Measurements from ENCODE around the gene GSE1. TPM values are rescaled to one million over a fixed set of nuclear protein-coding genes. Genes with fewer than 3 reads are reported as not detected.

The GSE1 gene
- total RNA-seq, 1 experiment from 2014 or later, result 90.2 TPM

DNA sequence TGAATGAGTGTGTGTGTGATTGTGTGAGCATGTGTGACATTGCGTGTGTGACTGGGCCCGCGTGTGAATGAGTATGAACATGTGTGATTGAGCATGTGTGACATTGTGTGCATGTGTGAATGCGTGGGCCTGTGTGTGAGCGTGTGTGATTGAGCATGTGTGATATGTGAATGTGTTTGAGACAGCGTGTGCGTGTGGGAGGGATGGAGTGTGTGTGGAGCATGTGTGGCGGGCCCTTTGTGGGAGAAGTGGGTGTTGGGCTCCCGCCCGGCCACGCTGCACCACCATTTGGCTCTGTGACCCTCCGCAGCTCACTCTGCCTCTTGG, 22.7 kb upstream of the GSE1 start:
- TF ChIP-seq CBX3 (IDR thresholded peaks at IDR 0.05; ENCODE audit: low read depth) (no peak), ZNF274 (IDR thresholded peaks at IDR 0.05; ENCODE audit: low read depth, low read length) (no peak), SRF (IDR thresholded peaks at IDR 0.05; ENCODE audit: low read depth) (no peak), JUND (IDR thresholded peaks at IDR 0.05) (no peak)
- TF ChIP-seq, protein P1, sequence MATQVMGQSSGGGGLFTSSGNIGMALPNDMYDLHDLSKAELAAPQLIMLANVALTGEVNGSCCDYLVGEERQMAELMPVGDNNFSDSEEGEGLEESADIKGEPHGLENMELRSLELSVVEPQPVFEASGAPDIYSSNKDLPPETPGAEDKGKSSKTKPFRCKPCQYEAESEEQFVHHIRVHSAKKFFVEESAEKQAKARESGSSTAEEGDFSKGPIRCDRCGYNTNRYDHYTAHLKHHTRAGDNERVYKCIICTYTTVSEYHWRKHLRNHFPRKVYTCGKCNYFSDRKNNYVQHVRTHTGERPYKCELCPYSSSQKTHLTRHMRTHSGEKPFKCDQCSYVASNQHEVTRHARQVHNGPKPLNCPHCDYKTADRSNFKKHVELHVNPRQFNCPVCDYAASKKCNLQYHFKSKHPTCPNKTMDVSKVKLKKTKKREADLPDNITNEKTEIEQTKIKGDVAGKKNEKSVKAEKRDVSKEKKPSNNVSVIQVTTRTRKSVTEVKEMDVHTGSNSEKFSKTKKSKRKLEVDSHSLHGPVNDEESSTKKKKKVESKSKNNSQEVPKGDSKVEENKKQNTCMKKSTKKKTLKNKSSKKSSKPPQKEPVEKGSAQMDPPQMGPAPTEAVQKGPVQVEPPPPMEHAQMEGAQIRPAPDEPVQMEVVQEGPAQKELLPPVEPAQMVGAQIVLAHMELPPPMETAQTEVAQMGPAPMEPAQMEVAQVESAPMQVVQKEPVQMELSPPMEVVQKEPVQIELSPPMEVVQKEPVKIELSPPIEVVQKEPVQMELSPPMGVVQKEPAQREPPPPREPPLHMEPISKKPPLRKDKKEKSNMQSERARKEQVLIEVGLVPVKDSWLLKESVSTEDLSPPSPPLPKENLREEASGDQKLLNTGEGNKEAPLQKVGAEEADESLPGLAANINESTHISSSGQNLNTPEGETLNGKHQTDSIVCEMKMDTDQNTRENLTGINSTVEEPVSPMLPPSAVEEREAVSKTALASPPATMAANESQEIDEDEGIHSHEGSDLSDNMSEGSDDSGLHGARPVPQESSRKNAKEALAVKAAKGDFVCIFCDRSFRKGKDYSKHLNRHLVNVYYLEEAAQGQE (IDR thresholded peaks at IDR 0.05; ENCODE audit: low read depth), result no peak
- Histone ChIP-seq H3K9ac (ENCODE audit: low read length) (no peak overlapping the region), H3K4me1 (ENCODE audit: control insufficient read depth in 1 of 2, insufficient read depth in 2 of 2, low read length in 2 of 2) (peaks cover 0 to 6% of the 10 kb centered on the region in 2 experiments; a peak in 1 of 4 replicates), H3K4me2 (ENCODE audit: low read length) (no peak overlapping the region), H3K4me3 (replicated peaks in 1 of 2; ENCODE audit: low read depth in 1 of 2, low read length in 2 of 2) (no peak overlapping the region), H3K27ac (ENCODE audit: low read depth, low read length) (no peak overlapping the region), H4K20me1 (ENCODE audit: insufficient read depth) (no peaks in the 10 kb centered on the region), H3K27me3 (ENCODE audit: insufficient read depth, low read length) (no peaks in the 10 kb centered on the region), H3K9me3 (ENCODE audit: control insufficient read depth in 1 of 2, insufficient read depth in 1 of 2, low read depth in 1 of 2, low read length in 2 of 2) (peaks cover 0 to 5% of the 10 kb centered on the region in 2 experiments; a peak in 1 of 4 replicates), H2AFZ (ENCODE audit: low read depth, low read length, poor library complexity, severe bottlenecking) (no peak overlapping the region), H3K9me2 (ENCODE audit: insufficient read depth) (no peaks in the 10 kb centered on the region), H3K79me2 (ENCODE audit: insufficient read depth, low read length) (no peaks in the 10 kb centered on the region), H3K36me3 (ENCODE audit: control insufficient read depth in 1 of 2, insufficient read depth in 2 of 2, low read length in 2 of 2) (no peaks in the 10 kb centered on the region)
- intact Hi-C loops (cut with micrococcal nuclease), result no loop called here
- ChIA-PET CTCF (no interaction called here), RAD21 (ENCODE audit: low non-redundant PET in 1 of 2, low total read pairs in 2 of 2, uncharacterized antibody in 2 of 2, unreplicated experiment in 2 of 2) (no interaction called here), POLR2A (no interaction called here)
- no TSS peak for BruUV-seq (replicated peaks)
- ATAC-seq (no peak), DNase-seq (ENCODE audit: low read depth, low spot score) (no peak)

DNA sequence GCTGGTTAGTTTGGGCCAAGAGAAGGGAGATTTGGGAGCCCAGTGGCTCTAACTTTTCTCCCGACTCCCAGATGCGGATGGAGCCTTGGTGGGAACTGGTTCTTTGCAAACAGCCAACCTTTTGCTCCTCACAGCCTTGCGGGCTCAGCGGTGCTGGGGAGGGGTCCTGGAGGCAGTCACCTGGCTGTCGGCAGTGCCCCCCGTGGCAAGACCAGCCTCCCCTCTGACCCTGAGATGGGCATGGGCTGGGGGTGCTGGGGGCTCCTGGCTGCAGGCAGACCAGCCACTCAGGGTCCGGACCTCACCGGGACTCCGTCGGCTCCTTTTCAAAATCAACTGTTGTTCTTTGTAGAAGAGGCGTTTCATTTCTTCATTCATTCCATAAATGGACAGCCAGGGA, 21.7 kb upstream of the GSE1 start:
- H3K9me2 ChIP-seq (ENCODE audit: insufficient read depth), result no peaks in the 10 kb centered on the region
- no peak overlapping the region for H3K4me3 ChIP-seq (replicated peaks in 1 of 2; ENCODE audit: low read depth in 1 of 2, low read length in 2 of 2)
- H2AFZ ChIP-seq (ENCODE audit: low read depth, low read length, poor library complexity, severe bottlenecking), result no peak overlapping the region
- ChIA-PET POLR2A (no interaction called here), CTCF (no interaction called here), RAD21 (ENCODE audit: low non-redundant PET in 1 of 2, low total read pairs in 2 of 2, uncharacterized antibody in 2 of 2, unreplicated experiment in 2 of 2) (no interaction called here)
- H4K20me1 ChIP-seq (ENCODE audit: insufficient read depth), result no peaks in the 10 kb centered on the region
- H3K4me1 ChIP-seq (ENCODE audit: control insufficient read depth in 1 of 2, insufficient read depth in 2 of 2, low read length in 2 of 2), result peaks cover 0 to 6% of the 10 kb centered on the region in 2 experiments; a peak in 1 of 4 replicates
- no peak overlapping the region for H3K9ac ChIP-seq (ENCODE audit: low read length)
- H3K36me3 ChIP-seq (ENCODE audit: control insufficient read depth in 1 of 2, insufficient read depth in 2 of 2, low read length in 2 of 2), result no peaks in the 10 kb centered on the region
- intact Hi-C loops (cut with micrococcal nuclease), result no loop called here
- H3K79me2 ChIP-seq (ENCODE audit: insufficient read depth, low read length), result no peaks in the 10 kb centered on the region
- H3K27me3 ChIP-seq (ENCODE audit: insufficient read depth, low read length), result no peaks in the 10 kb centered on the region
- TF ChIP-seq, protein P2, sequence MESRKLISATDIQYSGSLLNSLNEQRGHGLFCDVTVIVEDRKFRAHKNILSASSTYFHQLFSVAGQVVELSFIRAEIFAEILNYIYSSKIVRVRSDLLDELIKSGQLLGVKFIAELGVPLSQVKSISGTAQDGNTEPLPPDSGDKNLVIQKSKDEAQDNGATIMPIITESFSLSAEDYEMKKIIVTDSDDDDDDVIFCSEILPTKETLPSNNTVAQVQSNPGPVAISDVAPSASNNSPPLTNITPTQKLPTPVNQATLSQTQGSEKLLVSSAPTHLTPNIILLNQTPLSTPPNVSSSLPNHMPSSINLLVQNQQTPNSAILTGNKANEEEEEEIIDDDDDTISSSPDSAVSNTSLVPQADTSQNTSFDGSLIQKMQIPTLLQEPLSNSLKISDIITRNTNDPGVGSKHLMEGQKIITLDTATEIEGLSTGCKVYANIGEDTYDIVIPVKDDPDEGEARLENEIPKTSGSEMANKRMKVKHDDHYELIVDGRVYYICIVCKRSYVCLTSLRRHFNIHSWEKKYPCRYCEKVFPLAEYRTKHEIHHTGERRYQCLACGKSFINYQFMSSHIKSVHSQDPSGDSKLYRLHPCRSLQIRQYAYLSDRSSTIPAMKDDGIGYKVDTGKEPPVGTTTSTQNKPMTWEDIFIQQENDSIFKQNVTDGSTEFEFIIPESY (IDR thresholded peaks at IDR 0.05; ENCODE audit: extremely low read depth, insufficient replicate concordance, low read length), result no peak
- no peak for TF ChIP-seq SP1 (IDR thresholded peaks at IDR 0.05; ENCODE audit: low read depth)
- no peak for TF ChIP-seq ELF1 (IDR thresholded peaks at IDR 0.05; ENCODE audit: borderline replicate concordance, low read depth)
- TF ChIP-seq POLR2AphosphoS5 (IDR thresholded peaks at IDR 0.05; ENCODE audit: low read depth, low read length), result no peak
- TF ChIP-seq, protein P3, sequence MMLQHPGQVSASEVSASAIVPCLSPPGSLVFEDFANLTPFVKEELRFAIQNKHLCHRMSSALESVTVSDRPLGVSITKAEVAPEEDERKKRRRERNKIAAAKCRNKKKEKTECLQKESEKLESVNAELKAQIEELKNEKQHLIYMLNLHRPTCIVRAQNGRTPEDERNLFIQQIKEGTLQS (IDR thresholded peaks at IDR 0.05), result no peak
- no peak for TF ChIP-seq EZH2 (IDR thresholded peaks at IDR 0.05)
- no peak for TF ChIP-seq ZNF274 (IDR thresholded peaks at IDR 0.05; ENCODE audit: low read depth, low read length)
- TF ChIP-seq CEBPB (IDR thresholded peaks at IDR 0.05; ENCODE audit: low read depth), result no peak
- TF ChIP-seq FOSL1 (IDR thresholded peaks at IDR 0.05; ENCODE audit: low read depth), result no peak
- TF ChIP-seq EZH2phosphoT487 (IDR thresholded peaks at IDR 0.05; ENCODE audit: borderline replicate concordance), result no peak
- TF ChIP-seq SIN3A (IDR thresholded peaks at IDR 0.05; ENCODE audit: low read depth), result no peak
- no peak for TF ChIP-seq EGR1 (IDR thresholded peaks at IDR 0.05; ENCODE audit: low read depth)
- TF ChIP-seq CBX3 (IDR thresholded peaks at IDR 0.05; ENCODE audit: low read depth), result no peak
- no peak for TF ChIP-seq TCF7L2 (IDR thresholded peaks at IDR 0.05; ENCODE audit: borderline replicate concordance, extremely low read depth, insufficient read depth, insufficient read length)
- TF ChIP-seq ZFX (IDR thresholded peaks at IDR 0.05), result no peak
- H3K27ac ChIP-seq (ENCODE audit: low read depth, low read length), result no peak overlapping the region
- H3K4me2 ChIP-seq (ENCODE audit: low read length), result no peak overlapping the region
- DNase-seq (ENCODE audit: low read depth, low spot score), result no peak
- no peak for ATAC-seq
- H3K9me3 ChIP-seq (ENCODE audit: control insufficient read depth in 1 of 2, insufficient read depth in 1 of 2, low read depth in 1 of 2, low read length in 2 of 2), result peaks cover 0 to 5% of the 10 kb centered on the region in 2 experiments; a peak in 1 of 4 replicates
- no TSS peak for BruUV-seq (replicated peaks)
